Endothelial cell of umbilical vein (primary cell): ENCODE results near the gene CCDC27. TPM values are rescaled to one million over a fixed set of nuclear protein-coding genes. Genes with fewer than 3 reads are reported as not detected.
A peak's percentile ranks its signal among the peaks of the same experiment; 100 is the strongest.

Source experiments
- BruUV-seq: library from RNA; stranded (reverse); fragments of 400-500 nt; replicated peaks from 2 replicates; lab custom pipeline; 2021; lab: Mats Ljungman, UMichigan
- CTCF ChIA-PET: fragments of 300-600, 350-600 bp; sonication (Branson Sonifier 250); formaldehyde crosslinking; loops from one replicate; lab custom pipeline; 2021; ENCODE audit warnings: antibody characterized with exemption, inconsistent platforms; lab: Charles Lee
- POLR2A ChIA-PET: fragments of 300-600, 350-600 bp; sonication (Branson Sonifier 250); formaldehyde crosslinking; loops from one replicate; lab custom pipeline; 2021; ENCODE audit warnings: antibody characterized with exemption, inconsistent platforms; lab: Charles Lee
- DNase-seq: peaks from one replicate; pipeline ENCODE4 v3.0.0-alpha.2; 2011; ENCODE audit warnings: low read depth, low spot score
- FAIRE-seq: peaks from 2 replicates; lab custom pipeline; 2011; peaks lifted over from hg19 to GRCh38; lab: Jason Lieb, UNC
- H2AFZ ChIP-seq: 2 replicates; pipeline ENCODE4 v1.6.0; 2012; ENCODE audit warnings: low read depth, low read length, control low read depth, inconsistent platforms
- H3K27ac ChIP-seq: 2 replicates; pipeline ENCODE4 v1.5.1; 2011; ENCODE audit warnings: low read depth, mild to moderate bottlenecking, control low read depth, low read length, moderate library complexity; ENCODE audit not compliant: insufficient read depth
- H3K27me3 ChIP-seq, 2 experiments: 2 replicates each; pipeline versions ENCODE4 v1.6.0 to v1.6.1; 2011; ENCODE audit warnings: low read length in 2 of 2, mixed read lengths in 1 of 2; ENCODE audit not compliant: control insufficient read depth in 2 of 2, insufficient read depth in 2 of 2
- H3K36me3 ChIP-seq, 2 experiments: 2 replicates in 1 of 2; 3 replicates in 1 of 2; pipeline ENCODE4 v1.5.1; 2011; ENCODE audit warnings: low read length in 2 of 2, mild to moderate bottlenecking in 1 of 2, moderate library complexity in 1 of 2; ENCODE audit not compliant: control insufficient read depth in 2 of 2, insufficient read depth in 2 of 2; ENCODE audit errors: extremely low read depth in 1 of 2
- H3K4me1 ChIP-seq: 3 replicates; pipeline ENCODE4 v1.5.1; 2011; ENCODE audit warnings: mild to moderate bottlenecking, low read length; ENCODE audit not compliant: control insufficient read depth, insufficient read depth; ENCODE audit errors: extremely low read depth
- H3K4me2 ChIP-seq: 2 replicates; pipeline ENCODE4 v1.6.1; 2011; ENCODE audit warnings: low read length, control low read depth, mixed read lengths; ENCODE audit not compliant: insufficient read depth
- H3K4me3 ChIP-seq, 3 experiments: fragments of 200-600 bp in 1 of 3; sonication (generic), shearing (Covaris generic) in 1 of 3; replicated peaks in 1 of 3; 2 replicates each; pipeline ENCODE4 v1.5.1; 2011 to 2016; ENCODE audit warnings: control low read depth in 3 of 3, low read length in 3 of 3, mild to moderate bottlenecking in 2 of 3, inconsistent platforms in 1 of 3, low read depth in 1 of 3, moderate library complexity in 1 of 3; ENCODE audit not compliant: insufficient read depth in 1 of 3
- H3K79me2 ChIP-seq: 2 replicates; pipeline ENCODE4 v1.6.0; 2012; ENCODE audit warnings: low read length, inconsistent platforms; ENCODE audit not compliant: control insufficient read depth, insufficient read depth
- H3K9ac ChIP-seq: replicated peaks from 2 replicates; pipeline ENCODE3; 2011; ENCODE audit warnings: low read length, control low read depth; ENCODE audit not compliant: insufficient read depth; ENCODE audit errors: extremely low read depth
- H3K9me1 ChIP-seq: replicated peaks from 3 replicates; pipeline ENCODE4 v1.6.0; 2011; ENCODE audit warnings: mild to moderate bottlenecking, low read length; ENCODE audit not compliant: control insufficient read depth, insufficient read depth; ENCODE audit errors: extremely low read depth
- H3K9me3 ChIP-seq: replicated peaks from 2 replicates; pipeline ENCODE4 v1.5.1; 2012; ENCODE audit warnings: low read length, inconsistent platforms; ENCODE audit not compliant: control insufficient read depth, insufficient read depth
- H4K20me1 ChIP-seq: replicated peaks from 2 replicates; pipeline ENCODE3; 2011; ENCODE audit warnings: mild to moderate bottlenecking, low read length; ENCODE audit not compliant: control insufficient read depth, insufficient read depth; ENCODE audit errors: extremely low read depth
- CTCF ChIP-seq, 2 donors: IDR thresholded peaks; 1 replicate in 1 of 2; 2 replicates in 1 of 2; pipeline ENCODE4 v1.5.1; 2011; ENCODE audit warnings: low read length in 2 of 2, mild to moderate bottlenecking in 2 of 2, moderate library complexity in 2 of 2, control low read depth in 1 of 2, inconsistent platforms in 1 of 2, low read depth in 1 of 2; ENCODE audit not compliant: insufficient read depth in 1 of 2; ENCODE audit errors: extremely low read depth in 1 of 2
- POLR2A ChIP-seq: IDR thresholded peaks from 2 replicates; pipeline ENCODE4 v1.6.1; 2012; ENCODE audit warnings: low read depth, mild to moderate bottlenecking, control low read depth, low read length
- dilution Hi-C: fragments of 300-500 bp; cut with MboI; formaldehyde crosslinking; loops from one replicate; pipeline ENCODE4 v1.15.0; 2019; ENCODE audit warnings: low sequenced_read_pairs; ENCODE audit not compliant: extremely low pct_ligation_motif_present
- intact Hi-C: fragments of 100-400 bp; cut with micrococcal nuclease; formaldehyde crosslinking; loops from one replicate; pipeline ENCODE4 v1.10.0; 2022
- polyA plus RNA-seq, 4 experiments: library from polyadenylated mRNA; depleted of rRNA in 3 of 4; stranded (reverse) in 3 of 4; unstranded in 1 of 4; fragments of >200 nt; gene quantifications; 2 replicates each; pipeline versions ENCODE4 v1.2.1 to v1.2.3, GENCODE V29; 2011 to 2012; ENCODE audit warnings: missing spikeins in 1 of 4
- total RNA-seq: library from RNA; stranded (reverse); gene quantifications from 2 replicates; pipeline ENCODE4 v1.2.3, GENCODE V29; 2021

CCDC27 gene
- total and polyA plus RNA-seq, 2 donors (not counting 3 experiments of a cell fraction or from before 2014, with no cell fraction given) = not detected

DNA sequence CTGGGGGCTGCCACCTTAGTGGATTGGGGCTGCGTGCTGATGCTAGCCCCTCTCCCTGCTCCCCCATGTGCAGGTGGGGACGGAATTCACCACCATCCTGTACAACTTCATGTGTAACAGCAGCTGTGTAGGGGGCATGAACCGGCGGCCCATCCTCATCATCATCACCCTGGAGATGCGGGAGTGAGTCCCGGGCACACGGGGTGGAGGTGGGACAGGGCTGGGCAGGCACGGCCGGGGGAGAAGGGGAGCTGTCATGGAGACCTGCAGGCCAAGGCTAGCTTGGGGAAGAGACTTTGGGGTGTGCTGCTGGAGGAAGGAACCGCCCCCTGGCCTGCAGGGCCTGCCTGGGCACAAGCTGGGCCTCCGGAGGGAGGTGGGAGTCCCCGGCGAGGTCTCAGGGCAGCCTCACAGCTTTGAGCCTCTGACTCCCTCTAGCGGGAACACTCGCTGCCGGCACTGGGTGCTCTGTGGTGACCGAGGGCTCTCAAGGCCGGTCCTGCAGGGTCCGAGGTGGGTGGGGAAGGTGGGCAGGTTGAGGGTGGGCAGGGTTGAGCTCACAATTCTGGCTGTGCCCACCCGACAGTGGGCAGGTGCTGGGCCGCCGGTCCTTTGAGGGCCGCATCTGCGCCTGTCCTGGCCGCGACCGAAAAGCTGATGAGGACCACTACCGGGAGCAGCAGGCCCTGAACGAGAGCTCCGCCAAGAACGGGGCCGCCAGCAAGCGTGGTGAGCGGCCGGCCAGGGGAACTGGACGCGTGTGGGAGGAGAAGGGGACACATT lies 25.0 kb upstream of the CCDC27 start:
- Histone ChIP-seq H3K9me3 (no peaks in the 10 kb centered on the region), H3K79me2 (no peaks in the 10 kb centered on the region), H3K4me1 (no peaks in the 10 kb centered on the region), H3K27ac (no peak overlapping the region), H4K20me1 (no peaks in the 10 kb centered on the region), H3K9ac (no peak overlapping the region), H3K4me2 (no peak overlapping the region), H2AFZ (no peak overlapping the region), H3K4me3 (no peak overlapping the region), H3K27me3 (no peaks in the 10 kb centered on the region), H3K9me1 (no peaks in the 10 kb centered on the region), H3K36me3 (no peaks in the 10 kb centered on the region)
- dilution Hi-C loops (no loop called here), intact Hi-C loops (no loop called here)
- DNase-seq (no peak), FAIRE-seq (no peak)
- ChIA-PET POLR2A (no interaction called here), CTCF (interaction anchor here (0.7 to 1.4 kb wide), 11 partner anchors 10 to 274 kb away, joined by 3 to 10 read pairs (median 4); no protein-coding TSS in a partner anchor)
- TF ChIP-seq CTCF (IDR thresholded peaks at IDR 0.05; ENCODE audit: extremely low read depth in 1 of 2, insufficient read depth in 1 of 2, low read depth in 1 of 2, low read length in 2 of 2) = peak; percentile 31 to 54
- no peak for TF ChIP-seq POLR2A
- no TSS peak for BruUV-seq
